Stimulated activated CD4-positive, alpha-beta T cell treated with anti-CD3 and anti-CD28 coated beads, TNF-alpha, amount 100 ng/mL, for 4 hours (primary cell): ENCODE data around the gene CCDC167.

ENCODE experiments used
- DNase-seq, 3 experiments: peaks; one replicate each; pipeline ENCODE4 v3.0.0-alpha.2; 2020; ENCODE audit warnings: low read depth in 3 of 3

CCDC167 gene

GRCh38 chr6:37530297-37530696 is 30.6 kb upstream of the CCDC167 start:
- no peak for DNase-seq

- DNase-seq: no peak
Observed at GRCh38 chr6:37528541-37528940, 28.8 kb upstream of the CCDC167 start.

GRCh38 chr6:37525460-37526357 is 26.0 kb upstream of the CCDC167 start:
- no peak for DNase-seq

- DNase-seq: no peak
Observed at GRCh38 chr6:37524970-37525318, 25.3 kb upstream of the CCDC167 start.

GRCh38 chr6:37524025-37524969 is 24.6 kb upstream of the CCDC167 start:
- no peak for DNase-seq

GRCh38 chr6:37523412-37523811 is 23.7 kb upstream of the CCDC167 start:
- no peak for DNase-seq

- no peak for DNase-seq
Observed at GRCh38 chr6:37522836-37523235, 23.1 kb upstream of the CCDC167 start.

GRCh38 chr6:37521674-37522073 is 22.0 kb upstream of the CCDC167 start:
- no peak for DNase-seq

- no peak for DNase-seq
Observed at GRCh38 chr6:37520926-37521325, 21.2 kb upstream of the CCDC167 start.

- no peak for DNase-seq
Observed at GRCh38 chr6:37519461-37519860, 19.8 kb upstream of the CCDC167 start.

GRCh38 chr6:37518116-37518515 is 18.4 kb upstream of the CCDC167 start:
- DNase-seq: no peak

- DNase-seq: peak; percentile 40 to 52 (median 40)
Observed at GRCh38 chr6:37517411-37517812, 17.7 kb upstream of the CCDC167 start.

- DNase-seq: no peak
Observed at GRCh38 chr6:37516920-37517405, 17.3 kb upstream of the CCDC167 start.

GRCh38 chr6:37516076-37516919 is 16.6 kb upstream of the CCDC167 start:
- peak; percentile 64 to 83 (median 71) for DNase-seq

- DNase-seq: no peak
Observed at GRCh38 chr6:37515712-37516075, 16.0 kb upstream of the CCDC167 start.

GRCh38 chr6:37514837-37515236 is 15.1 kb upstream of the CCDC167 start:
- DNase-seq: no peak

GRCh38 chr6:37514321-37514771 is 14.7 kb upstream of the CCDC167 start:
- no peak for DNase-seq

- DNase-seq: no peak
Observed at GRCh38 chr6:37513576-37513975, 13.9 kb upstream of the CCDC167 start.

GRCh38 chr6:37513155-37513554 is 13.5 kb upstream of the CCDC167 start:
- no peak for DNase-seq

- no peak for DNase-seq
Observed at GRCh38 chr6:37512400-37513011, 12.8 kb upstream of the CCDC167 start.

GRCh38 chr6:37511910-37512399 is 12.3 kb upstream of the CCDC167 start:
- no peak for DNase-seq
